NCI-H82 treated with DMSO at 0.1 percent for 48 hours (cell line): ENCODE results near the gene OVCH2.
"Not testable (repeated sequence)": the region's sequence is repeated elsewhere in the genome, so short reads cannot be mapped to it uniquely, and the experiment has no call there.

Experiments
- DNase-seq: peaks from one replicate; lab custom pipeline; 2025; ENCODE audit not compliant: unreplicated experiment; lab: John Stamatoyannopoulos, UW

Gene OVCH2

DNA sequence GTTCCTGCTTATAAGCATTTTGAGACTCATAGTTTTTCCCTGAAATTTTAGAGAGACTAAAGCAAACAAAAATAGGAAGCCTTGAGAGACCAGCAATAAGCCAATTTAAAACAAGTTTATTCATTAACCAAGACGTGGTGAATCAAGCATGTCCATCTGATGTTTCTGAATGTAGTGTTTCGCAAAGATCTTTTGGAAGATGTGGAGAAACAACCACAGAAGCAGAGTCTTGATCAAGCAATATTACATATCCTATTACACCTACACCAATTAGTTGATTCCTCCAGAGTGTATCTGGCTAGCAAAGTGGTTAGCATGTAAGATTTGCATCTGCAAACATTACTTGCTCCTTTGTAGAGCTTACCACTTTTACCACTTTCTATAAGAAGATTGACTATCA, at the start of gene OVCH2:
Gene OVCH2 (minus strand): TSS at position 101 of the 400 bp plus-strand sequence. CDS start 83 bp downstream, at position 18.
- DNase-seq, result no peak

DNA sequence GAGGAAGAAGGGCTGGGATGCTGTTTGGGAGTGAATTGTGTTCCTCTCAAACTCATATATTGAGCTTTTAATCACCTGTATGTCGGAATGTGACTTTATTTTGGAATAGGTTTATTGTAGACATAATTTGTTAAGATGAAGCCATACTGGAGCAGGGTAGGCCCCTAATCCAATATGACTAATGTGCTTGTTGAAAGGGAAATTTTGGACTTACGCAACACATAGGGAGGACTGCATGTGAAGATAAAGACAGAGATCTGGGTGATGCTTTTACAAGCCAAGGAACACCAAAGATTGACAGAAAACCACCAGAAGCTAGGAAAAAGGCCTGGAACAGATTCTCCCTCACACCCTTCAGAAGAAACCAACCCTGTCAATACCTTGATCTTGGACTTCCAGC, 43.2 kb upstream of the OVCH2 start:
- no peak for DNase-seq

- DNase-seq, result not testable (repeated sequence)
Observed at GRCh38 chr11:7734767-7735166, 28.5 kb upstream of the OVCH2 start.

GRCh38 chr11:7714786-7715185, 8.5 kb upstream of the OVCH2 start:
- no peak for DNase-seq

DNA sequence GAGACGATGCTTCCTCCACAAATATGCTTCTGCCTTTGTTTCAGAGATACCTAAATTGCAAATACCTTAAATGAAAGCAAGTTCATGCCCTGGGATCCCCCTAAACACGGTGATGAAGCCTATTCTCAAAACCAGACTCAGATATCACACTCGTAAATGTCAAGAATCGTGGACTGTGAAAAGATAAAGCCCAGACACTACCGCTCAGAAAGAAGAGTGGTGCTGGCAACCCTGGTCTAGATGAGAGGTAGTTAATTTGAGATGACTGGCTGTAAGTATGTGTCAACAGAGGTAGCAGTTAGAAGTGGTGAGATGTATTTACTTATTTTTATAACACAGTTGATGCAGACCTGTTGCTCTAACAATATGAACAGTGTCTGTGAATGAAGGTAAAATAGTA, 2.5 kb downstream of the OVCH2 start:
- DNase-seq, result no peak

DNA sequence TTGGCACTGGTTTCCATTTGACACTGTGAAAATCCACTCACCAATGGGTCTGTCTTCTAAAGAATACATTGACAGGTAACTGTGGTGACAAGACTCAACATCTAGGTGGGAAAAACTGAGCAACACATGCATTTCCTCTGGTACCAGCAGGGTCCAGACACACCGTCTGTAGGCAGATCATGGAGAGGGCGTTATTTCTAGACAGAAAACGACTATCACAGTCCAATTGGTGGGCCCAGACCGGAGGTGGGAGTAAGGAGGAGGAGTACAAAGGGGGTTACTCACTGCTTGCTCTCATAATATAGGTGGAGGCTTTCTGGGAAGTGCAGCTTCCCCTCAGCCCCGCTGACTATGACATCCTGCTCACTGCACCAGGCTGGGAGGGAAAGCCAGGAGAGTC, 9.9 kb downstream of the OVCH2 start:
- DNase-seq, result no peak

GRCh38 chr11:7694235-7694634, 12.0 kb downstream of the OVCH2 start:
- DNase-seq, result no peak

- DNase-seq, result no peak
Observed at GRCh38 chr11:7692426-7692825, 13.9 kb downstream of the OVCH2 start.

- DNase-seq, result no peak
Observed at GRCh38 chr11:7691759-7692350, 14.4 kb downstream of the OVCH2 start.

- no peak for DNase-seq
Observed at GRCh38 chr11:7690648-7691047, 15.6 kb downstream of the OVCH2 start.

DNA sequence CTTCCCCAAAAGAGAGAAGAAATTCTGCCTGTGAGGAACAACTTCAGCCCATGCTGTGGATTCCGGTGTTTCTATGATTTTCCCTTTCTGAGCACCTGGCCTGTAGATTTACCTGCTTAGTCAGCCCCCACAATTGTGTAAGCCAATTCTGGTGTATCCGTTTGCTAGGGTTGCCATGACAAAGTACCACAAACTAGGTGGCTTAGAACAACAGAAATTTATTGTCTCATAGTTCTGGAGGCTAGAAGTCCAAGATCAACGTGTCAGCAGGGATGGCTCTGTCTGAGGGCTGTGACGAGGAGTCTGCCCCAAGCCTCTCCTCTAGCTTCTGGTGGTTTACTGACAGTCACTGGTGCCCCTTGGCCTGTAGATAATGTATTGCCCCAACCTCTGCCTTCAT, 17.0 kb downstream of the OVCH2 start:
- DNase-seq, result no peak

GRCh38 chr11:7688238-7688826, 17.9 kb downstream of the OVCH2 start:
- DNase-seq, result peak; percentile 3

DNA sequence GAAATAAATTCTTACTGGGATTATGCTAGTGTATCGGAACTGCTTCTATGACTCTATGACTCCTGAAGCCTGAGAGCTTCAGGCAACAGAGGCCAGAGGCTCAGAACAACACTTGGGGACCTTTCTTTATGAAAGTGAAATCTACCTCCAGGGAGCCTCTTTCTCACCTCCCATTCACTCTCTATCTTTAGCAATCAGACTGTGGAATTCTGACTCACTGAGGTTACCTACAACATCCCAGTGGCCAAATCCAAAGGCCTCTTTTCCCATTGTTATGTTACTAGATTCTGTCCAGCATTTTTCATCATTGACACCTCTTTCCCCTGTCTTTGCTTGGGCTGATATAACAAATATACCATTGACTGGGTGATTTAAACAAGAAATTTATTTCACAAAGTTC, 18.9 kb downstream of the OVCH2 start:
- DNase-seq, result no peak

DNA sequence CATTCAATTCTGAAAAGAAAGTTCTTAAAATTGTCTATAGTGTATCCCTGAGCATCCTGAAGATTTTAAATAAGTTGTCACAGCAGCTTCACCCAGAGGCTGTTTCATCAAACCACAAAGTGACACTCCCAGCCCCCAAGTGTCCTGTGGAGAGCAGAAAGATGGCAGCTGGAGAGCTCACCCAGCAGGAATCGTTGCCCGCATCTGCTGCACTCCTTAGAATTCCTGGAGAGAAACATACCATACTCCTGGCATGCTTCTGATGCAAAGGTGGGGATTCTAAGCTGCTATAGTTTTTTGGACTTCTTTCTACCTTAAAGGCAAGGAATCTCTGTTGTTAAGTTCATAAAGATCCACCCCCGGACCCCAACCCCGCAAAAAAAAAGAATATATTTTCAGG, 19.5 kb downstream of the OVCH2 start:
- DNase-seq, result no peak

GRCh38 chr11:7683571-7683970, 22.7 kb downstream of the OVCH2 start:
- DNase-seq, result no peak

DNA sequence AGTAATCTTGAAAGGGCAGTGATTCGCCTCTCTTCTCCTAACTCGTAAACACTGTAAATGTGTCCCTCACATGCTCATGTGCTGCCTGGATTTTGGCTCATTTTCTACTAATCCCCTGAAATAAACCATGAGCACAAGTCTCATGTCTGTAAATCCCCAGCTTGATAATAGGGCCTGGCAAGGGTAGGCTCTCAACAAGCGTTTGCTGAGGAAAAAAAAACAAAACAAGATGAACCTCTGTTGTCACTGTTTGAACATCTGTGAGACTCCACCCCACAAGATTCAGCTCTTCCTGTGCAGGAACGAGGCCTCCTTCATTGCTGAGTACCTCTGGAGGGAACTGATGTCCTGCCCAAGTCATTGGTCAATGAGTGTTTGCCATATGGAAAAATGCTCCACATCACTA, 28.5 kb downstream of the OVCH2 start:
- peak; percentile 32 for DNase-seq

- DNase-seq, result no peak
Observed at GRCh38 chr11:7677071-7677470, 29.2 kb downstream of the OVCH2 start.

GRCh38 chr11:7675631-7676030, 30.6 kb downstream of the OVCH2 start:
- no peak for DNase-seq

- DNase-seq, result no peak
Observed at GRCh38 chr11:7673724-7674434, 32.4 kb downstream of the OVCH2 start.

- no peak for DNase-seq
Observed at GRCh38 chr11:7672960-7673723, 33.1 kb downstream of the OVCH2 start, which contains the start of gene CYB5R2. CYB5R2 (minus strand) TSS chr11:7673500; CDS start chr11:7672825, 675 bp downstream.

GRCh38 chr11:7672276-7672959, 33.9 kb downstream of the OVCH2 start:
- DNase-seq, result no peak
